Hepatocyte (in vitro differentiated cells): Measurements from ENCODE around the gene EIF3A. TPM values are rescaled to one million over a fixed set of nuclear protein-coding genes. Genes with fewer than 3 reads are reported as not detected.

Source experiments
- DNase-seq: peaks from one replicate; pipeline ENCODE4 v3.0.0-alpha.2; 2016; ENCODE audit warnings: low spot score
- H2AFZ ChIP-seq: fragments of 200-600 bp; sonication (generic); 2 replicates; pipeline ENCODE4 v1.6.0; 2016; ENCODE audit warnings: antibody characterized with exemption, mild to moderate bottlenecking
- H3K27ac ChIP-seq: fragments of 200-600 bp; sonication (generic); 2 replicates; pipeline ENCODE4 v1.5.1; 2016; ENCODE audit warnings: mild to moderate bottlenecking
- H3K27me3 ChIP-seq: fragments of 200-600 bp; sonication (generic); 2 replicates; pipeline ENCODE4 v1.6.1; 2016
- H3K36me3 ChIP-seq: fragments of 200-600 bp; sonication (generic); replicated peaks from 2 replicates; pipeline ENCODE4 v1.5.1; 2016; ENCODE audit warnings: low read depth; ENCODE audit not compliant: insufficient read depth
- H3K4me1 ChIP-seq: fragments of 200-600 bp; sonication (generic); 2 replicates; pipeline ENCODE4 v1.5.1; 2016; ENCODE audit warnings: mild to moderate bottlenecking, moderate library complexity; ENCODE audit not compliant: insufficient read depth
- H3K4me2 ChIP-seq: fragments of 200-600 bp; sonication (generic); 2 replicates; pipeline ENCODE4 v1.6.0; 2016
- H3K4me3 ChIP-seq: fragments of 200-600 bp; sonication (generic); 2 replicates; pipeline ENCODE4 v1.5.1; 2016; ENCODE audit warnings: mild to moderate bottlenecking
- H3K79me2 ChIP-seq: fragments of 200-600 bp; sonication (generic); 2 replicates; pipeline ENCODE4 v1.6.0; 2017; ENCODE audit warnings: mild to moderate bottlenecking
- H3K9me2 ChIP-seq: fragments of 200-600 bp; sonication (generic); replicated peaks from 2 replicates; pipeline ENCODE4 v1.6.0; 2017; ENCODE audit warnings: mild to moderate bottlenecking; ENCODE audit not compliant: insufficient read depth
- H3K9me3 ChIP-seq: fragments of 200-600 bp; sonication (generic); 2 replicates; pipeline ENCODE4 v1.5.1; 2016; ENCODE audit warnings: low read depth, mild to moderate bottlenecking
- H4K20me1 ChIP-seq: fragments of 200-600 bp; sonication (generic); 2 replicates; pipeline ENCODE4 v1.6.0; 2016; ENCODE audit warnings: mild to moderate bottlenecking; ENCODE audit not compliant: insufficient read depth, poor library complexity, severe bottlenecking
- CTCF ChIP-seq: fragments of 200-600 bp; sonication (generic); IDR thresholded peaks from 2 replicates; pipeline ENCODE4 v1.5.1; 2016; ENCODE audit warnings: antibody characterized with exemption, mild to moderate bottlenecking; ENCODE audit not compliant: poor library complexity
- EZH2 ChIP-seq: fragments of 200-600 bp; sonication (generic); IDR thresholded peaks from 2 replicates; pipeline ENCODE4 v1.6.1; 2016; ENCODE audit warnings: antibody characterized with exemption, mild to moderate bottlenecking, borderline replicate concordance
- EZH2phosphoT487 ChIP-seq: fragments of 200-600 bp; sonication (generic); IDR thresholded peaks from one replicate; pipeline ENCODE4 v1.6.1; 2018; ENCODE audit warnings: antibody characterized with exemption, mild to moderate bottlenecking, low read depth, moderate library complexity; ENCODE audit not compliant: unreplicated experiment, severe bottlenecking
- WGBS: methylation state at CpG from one replicate; pipeline ENCODE4 v1.1.6; 2016; ENCODE audit warnings: low lambda C conversion rate; ENCODE audit errors: missing lambda C conversion rate; 5-methylcytosine and 5-hydroxymethylcytosine counted together
- polyA plus RNA-seq: library from polyadenylated mRNA; unstranded; fragments of >200 nt; fragmentation: Nextera tagmentation; extraction: Ambion mirVana; gene quantifications from 2 replicates; pipeline ENCODE4 v1.2.1, GENCODE V29; 2016
- total RNA-seq: library from RNA; depleted of rRNA; stranded (reverse); fragments of >200 nt; gene quantifications from 2 replicates; pipeline ENCODE4 v1.2.3, GENCODE V29; 2014

EIF3A gene
- total and polyA plus RNA-seq, 2 experiments from 2014 or later, result 56.6 to 93.7 TPM

- no peak for DNase-seq
- Histone ChIP-seq H4K20me1 (no peaks in the 10 kb centered on the region), H3K9me2 (no peaks in the 10 kb centered on the region), H3K36me3 (no peaks in the 10 kb centered on the region), H3K27me3 (no peaks in the 10 kb centered on the region), H3K4me1 (no peaks in the 10 kb centered on the region), H3K27ac (no peak overlapping the region), H2AFZ (no peak overlapping the region), H3K79me2 (no peaks in the 10 kb centered on the region), H3K4me3 (no peak overlapping the region), H3K9me3 (no peaks in the 10 kb centered on the region), H3K4me2 (no peak overlapping the region)
- WGBS, result 91% methylated on average over 13 of the region's 13 CpGs
- TF ChIP-seq EZH2phosphoT487, result no peak
- no peak for TF ChIP-seq CTCF
- no peak for TF ChIP-seq EZH2
Observed at GRCh38 chr10:119090026-119090795, 9.6 kb upstream of the EIF3A start.

- Histone ChIP-seq H3K9me3 (no peaks in the 10 kb centered on the region), H3K4me2 (no peak overlapping the region), H3K4me3 (no peak overlapping the region), H2AFZ (no peak overlapping the region), H3K9me2 (no peaks in the 10 kb centered on the region), H4K20me1 (no peaks in the 10 kb centered on the region), H3K27ac (no peak overlapping the region), H3K4me1 (no peaks in the 10 kb centered on the region), H3K36me3 (no peaks in the 10 kb centered on the region), H3K79me2 (no peaks in the 10 kb centered on the region), H3K27me3 (no peaks in the 10 kb centered on the region)
- DNase-seq, result no peak
- 68% methylated on average over 4 of the region's 4 CpGs for WGBS
- TF ChIP-seq EZH2phosphoT487 (no peak), EZH2 (no peak), CTCF (no peak)
Observed at GRCh38 chr10:119087271-119087882, 6.8 kb upstream of the EIF3A start.

- no peaks in the 10 kb centered on the region for H3K9me3 ChIP-seq
Observed at GRCh38 chr10:119084896-119085295, 4.3 kb upstream of the EIF3A start.

More at GRCh38 chr10:119084896-119085295, 4.3 kb upstream of the EIF3A start:
- Histone ChIP-seq H4K20me1 (peaks cover under 1% of the 10 kb centered on the region), H3K27ac (no peak overlapping the region), H3K27me3 (no peaks in the 10 kb centered on the region), H3K79me2 (peaks cover 9% of the 10 kb centered on the region), H2AFZ (no peak overlapping the region), H3K4me3 (no peak overlapping the region), H3K4me2 (no peak overlapping the region), H3K4me1 (no peaks in the 10 kb centered on the region), H3K36me3 (no peaks in the 10 kb centered on the region), H3K9me2 (no peaks in the 10 kb centered on the region)
- 89% methylated on average over 10 of the region's 11 CpGs for WGBS
- no peak for DNase-seq
- no peak for TF ChIP-seq EZH2phosphoT487
- no peak for TF ChIP-seq CTCF
- no peak for TF ChIP-seq EZH2
